Natural killer cell treated with Interleukin-12 subunit alpha and Interleukin-12 subunit beta and Interleukin-15 and Interleukin-18, amount 100 ng/mL, for 72 hours (primary cell): ENCODE results near the gene ZNF358. TPM values are rescaled to one million over a fixed set of nuclear protein-coding genes. Genes with fewer than 3 reads are reported as not detected.

Experiments
- ATAC-seq, 2 donors: fragments of 150-1000 bp; cut with Tn5 transposase in 1 of 2; sonication (Bioruptor Pico), chemical (Tn5 transposase) in 1 of 2; 2 replicates each; pipeline ENCODE4 v1.10.0; 2021
- DNase-seq: peaks from one replicate; pipeline ENCODE4 v3.0.0; 2022; ENCODE audit warnings: low spot score
- H3K27ac Mint-ChIP-seq, 2 donors: 1 replicate in 1 of 2; 2 replicates in 1 of 2; pipeline ENCODE4 v1.8.0; 2022; ENCODE audit warnings: mixed read lengths in 2 of 2, mild to moderate bottlenecking in 1 of 2, moderate library complexity in 1 of 2
- H3K27me3 Mint-ChIP-seq, 2 donors: 1 replicate in 1 of 2; 2 replicates in 1 of 2; pipeline ENCODE4 v1.8.0; 2022; ENCODE audit warnings: mixed read lengths in 2 of 2
- H3K36me3 Mint-ChIP-seq: one replicate; pipeline ENCODE4 v1.8.0; 2022; ENCODE audit warnings: mixed read lengths
- H3K4me1 Mint-ChIP-seq, 2 donors: 1 replicate in 1 of 2; 2 replicates in 1 of 2; pipeline ENCODE4 v1.8.0; 2022; ENCODE audit warnings: low read depth in 2 of 2, mixed read lengths in 2 of 2, mild to moderate bottlenecking in 1 of 2
- H3K4me3 Mint-ChIP-seq: one replicate; pipeline ENCODE4 v1.8.0; 2022; ENCODE audit warnings: mixed read lengths
- H3K9me3 Mint-ChIP-seq: 2 replicates; pipeline ENCODE4 v1.8.0; 2022; ENCODE audit warnings: mixed read lengths
- total RNA-seq, 2 donors: library from RNA; stranded (reverse); gene quantifications; one replicate each; pipeline ENCODE4 v1.2.3, GENCODE V29; 2022

ZNF358 gene
- total RNA-seq, 2 donors from 2014 or later = 10.2 to 15.6 TPM

DNA sequence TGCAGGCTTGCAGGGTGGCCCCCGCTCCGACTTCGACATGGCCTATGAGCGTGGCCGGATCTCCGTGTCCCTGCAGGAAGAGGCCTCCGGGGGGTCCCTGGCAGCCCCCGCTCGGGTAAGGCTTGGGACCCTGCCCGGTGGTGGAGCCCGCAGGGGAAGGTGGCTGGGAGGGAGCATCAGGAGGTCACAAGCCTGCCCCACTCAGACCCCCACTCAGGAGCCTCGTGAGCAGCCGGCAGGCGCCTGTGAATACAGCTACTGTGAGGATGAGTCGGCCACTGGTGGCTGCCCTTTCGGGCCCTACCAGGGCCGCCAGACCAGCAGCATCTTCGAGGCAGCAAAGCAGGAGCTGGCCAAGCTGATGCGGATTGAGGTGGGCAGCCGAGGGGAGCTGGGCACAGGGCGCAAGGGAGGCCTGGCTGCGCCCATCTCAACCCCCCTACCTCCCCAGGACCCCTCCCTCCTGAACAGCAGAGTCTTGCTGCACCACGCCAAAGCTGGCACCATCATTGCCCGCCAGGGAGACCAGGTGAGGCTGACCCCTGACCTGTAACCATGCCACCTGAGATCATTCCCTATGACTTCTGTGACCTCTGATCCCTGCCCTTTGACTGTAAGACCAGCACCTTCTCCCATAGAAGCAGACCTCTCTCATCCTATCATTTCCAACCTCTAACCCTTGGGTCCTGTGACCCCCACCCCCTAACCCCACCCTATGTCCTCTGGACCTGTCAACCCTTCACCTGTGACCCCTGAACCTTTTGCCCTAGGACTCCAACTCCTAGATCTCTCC is 26.8 kb downstream of the ZNF358 start:
- Mint-ChIP-seq H3K36me3 (peaks cover 30% of the 10 kb centered on the region), H3K4me3 (no peak overlapping the region)

DNA sequence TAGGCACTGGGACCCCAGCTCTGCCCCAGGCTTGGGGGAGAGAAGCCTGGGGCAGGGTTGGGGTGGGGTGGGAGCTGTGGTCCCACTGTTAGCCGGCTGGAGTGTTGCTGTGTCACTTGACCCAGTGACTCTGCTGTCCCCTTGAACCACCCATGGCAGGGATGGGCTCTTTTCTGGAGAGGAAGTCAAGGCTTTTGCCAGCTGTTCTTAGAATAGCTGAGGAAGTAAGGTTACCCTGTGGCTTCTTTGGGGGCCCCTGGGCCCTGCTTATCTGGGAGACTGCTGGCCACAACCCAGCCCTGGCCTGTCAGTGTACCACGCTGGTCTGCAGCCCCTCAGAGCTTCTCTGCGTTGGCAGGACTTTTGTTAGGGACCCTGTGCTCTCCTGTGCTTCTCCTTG is 28.7 kb downstream of the ZNF358 start:
- Mint-ChIP-seq H3K9me3 (peaks cover 3% of the 10 kb centered on the region), H3K4me1 (peaks cover 34 to 41% of the 10 kb centered on the region in 2 donors), H3K36me3 (peaks cover 26% of the 10 kb centered on the region), H3K4me3 (peak overlapping the region; percentile 66), H3K27me3 (no peaks in the 10 kb centered on the region), H3K27ac (peak overlapping the region; percentile 84 to 86)
- DNase-seq (no peak), ATAC-seq (peak; percentile 33 to 64)

More for the DNA sequence above, 26.8 kb downstream of the ZNF358 start:
- peaks cover 34 to 42% of the 10 kb centered on the region in 2 donors for H3K4me1 Mint-ChIP-seq
- ATAC-seq = no peak
- peaks cover 3% of the 10 kb centered on the region for H3K9me3 Mint-ChIP-seq
- peak overlapping the region; percentile 80 to 83 for H3K27ac Mint-ChIP-seq
- no peaks in the 10 kb centered on the region for H3K27me3 Mint-ChIP-seq
- DNase-seq = no peak

DNA sequence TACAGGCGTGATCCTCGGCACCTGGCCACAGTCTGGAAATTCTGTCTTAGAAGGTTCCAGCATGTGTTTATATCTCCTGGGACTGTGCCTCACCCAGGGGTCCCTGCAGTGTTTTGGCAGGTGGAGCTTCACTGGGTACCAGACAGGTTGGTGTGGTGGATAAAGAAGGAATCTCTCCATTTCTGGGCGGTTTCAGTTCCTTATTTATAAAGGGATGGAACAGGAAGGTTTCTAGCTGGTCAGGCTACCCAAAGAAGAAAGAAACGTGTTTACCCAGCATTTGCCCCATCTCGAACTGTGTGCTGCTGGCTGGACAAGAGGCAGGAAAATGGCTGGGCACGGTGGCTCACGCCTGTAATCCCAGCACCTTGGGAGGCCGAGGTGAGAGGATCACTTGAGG is 29.4 kb downstream of the ZNF358 start:
- Mint-ChIP-seq H3K27me3 (no peaks in the 10 kb centered on the region), H3K4me3 (peak overlapping the region; percentile 66), H3K36me3 (peaks cover 26% of the 10 kb centered on the region), H3K4me1 (peaks cover 31 to 38% of the 10 kb centered on the region in 2 donors), H3K27ac (peak overlapping the region; percentile 84 to 86), H3K9me3 (peaks cover 3% of the 10 kb centered on the region)
- ATAC-seq = no peak
- no peak for DNase-seq

DNA sequence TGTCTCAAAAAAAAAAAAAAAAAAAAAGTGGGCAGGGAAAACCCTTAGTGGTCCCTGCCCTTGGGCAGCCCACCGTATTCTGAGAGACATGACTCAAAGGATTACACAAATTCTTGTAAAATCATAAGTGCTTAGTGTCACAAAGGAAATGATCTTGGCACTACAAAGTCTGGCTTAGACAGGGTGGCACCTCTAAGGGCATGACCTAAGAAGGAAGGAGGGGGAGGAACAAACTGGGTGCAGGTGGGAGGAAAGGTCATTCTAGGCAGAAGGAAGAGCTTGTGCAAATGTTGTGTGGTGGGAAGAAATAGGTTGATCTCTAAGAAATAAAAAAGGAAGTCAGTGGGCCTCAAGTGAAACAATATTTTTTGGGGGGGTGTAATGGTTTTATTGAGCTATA is 30.0 kb downstream of the ZNF358 start:
- ATAC-seq (peak; percentile 75 to 85), DNase-seq (no peak)
- peaks cover 3% of the 10 kb centered on the region for H3K9me3 Mint-ChIP-seq
- H3K4me1 Mint-ChIP-seq = peaks cover 29 to 36% of the 10 kb centered on the region in 2 donors
- no peaks in the 10 kb centered on the region for H3K27me3 Mint-ChIP-seq
- H3K36me3 Mint-ChIP-seq = peaks cover 26% of the 10 kb centered on the region
- peak overlapping the region; percentile 81 for H3K4me3 Mint-ChIP-seq
- H3K27ac Mint-ChIP-seq = peak overlapping the region; percentile 84 to 86

DNA sequence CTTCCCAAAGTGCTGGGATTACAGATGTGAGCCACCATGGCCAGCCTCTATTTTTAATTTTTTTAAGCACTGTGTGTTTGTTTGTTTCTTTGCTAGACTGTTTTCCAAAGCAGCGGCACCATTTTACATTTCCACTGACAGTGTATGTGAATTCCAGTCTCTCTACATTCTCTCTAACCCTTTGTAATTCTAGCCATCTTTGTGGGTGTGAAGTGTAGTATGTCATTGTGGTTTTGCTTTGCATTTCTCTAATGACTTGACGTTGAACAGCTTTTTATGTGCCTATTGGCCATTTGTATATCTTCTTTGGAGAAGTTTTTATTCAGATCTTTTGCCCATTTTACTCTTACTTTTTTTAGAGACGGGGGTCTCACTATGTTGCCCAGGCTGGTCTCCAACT is 31.3 kb downstream of the ZNF358 start:
- no peak for DNase-seq
- Mint-ChIP-seq H3K4me3 (peak overlapping the region; percentile 78), H3K36me3 (peaks cover 23% of the 10 kb centered on the region), H3K27me3 (no peaks in the 10 kb centered on the region), H3K27ac (peak overlapping the region; percentile 93), H3K9me3 (peaks cover 3% of the 10 kb centered on the region), H3K4me1 (peaks cover 27 to 36% of the 10 kb centered on the region in 2 donors)
- peak; percentile 69 to 70 for ATAC-seq

DNA sequence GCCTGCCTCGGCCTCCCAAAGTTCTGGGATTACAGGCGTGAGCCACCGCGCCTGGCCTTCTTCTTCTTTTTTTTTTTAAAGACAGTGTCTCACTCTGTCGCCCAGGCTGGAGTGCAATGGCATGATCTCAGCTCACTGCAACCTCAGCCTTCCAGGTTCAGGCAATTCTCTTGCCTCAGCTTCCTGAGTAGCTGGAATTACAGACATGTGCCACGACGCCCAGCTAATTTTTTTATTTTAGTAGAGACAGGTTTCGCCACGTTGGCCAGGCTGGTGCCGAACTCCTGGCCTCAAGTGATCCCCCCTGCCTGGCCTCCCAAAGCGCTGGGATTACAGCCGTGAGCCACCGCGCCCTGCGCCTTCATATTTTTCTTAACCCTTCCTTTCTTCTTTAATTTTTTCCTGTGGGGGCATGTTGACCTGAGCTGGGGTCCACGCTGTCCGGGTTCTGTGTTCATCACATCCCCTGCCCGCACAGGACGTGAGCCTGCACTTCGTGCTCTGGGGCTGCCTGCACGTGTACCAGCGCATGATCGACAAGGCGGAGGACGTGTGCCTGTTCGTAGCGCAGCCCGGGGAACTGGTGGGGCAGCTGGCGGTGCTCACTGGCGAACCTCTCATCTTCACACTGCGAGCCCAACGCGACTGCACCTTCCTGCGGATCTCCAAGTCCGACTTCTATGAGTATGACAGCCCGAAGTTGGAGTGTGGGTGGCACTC is 33.7 kb downstream of the ZNF358 start:
- Mint-ChIP-seq H3K27ac (peak overlapping the region in 1 of 2 donors; percentile 52), H3K4me3 (no peak overlapping the region), H3K4me1 (peaks cover 20 to 31% of the 10 kb centered on the region in 2 donors), H3K9me3 (peaks cover 3% of the 10 kb centered on the region), H3K36me3 (peaks cover 20% of the 10 kb centered on the region), H3K27me3 (no peaks in the 10 kb centered on the region)
- DNase-seq (no peak), ATAC-seq (no peak)

DNA sequence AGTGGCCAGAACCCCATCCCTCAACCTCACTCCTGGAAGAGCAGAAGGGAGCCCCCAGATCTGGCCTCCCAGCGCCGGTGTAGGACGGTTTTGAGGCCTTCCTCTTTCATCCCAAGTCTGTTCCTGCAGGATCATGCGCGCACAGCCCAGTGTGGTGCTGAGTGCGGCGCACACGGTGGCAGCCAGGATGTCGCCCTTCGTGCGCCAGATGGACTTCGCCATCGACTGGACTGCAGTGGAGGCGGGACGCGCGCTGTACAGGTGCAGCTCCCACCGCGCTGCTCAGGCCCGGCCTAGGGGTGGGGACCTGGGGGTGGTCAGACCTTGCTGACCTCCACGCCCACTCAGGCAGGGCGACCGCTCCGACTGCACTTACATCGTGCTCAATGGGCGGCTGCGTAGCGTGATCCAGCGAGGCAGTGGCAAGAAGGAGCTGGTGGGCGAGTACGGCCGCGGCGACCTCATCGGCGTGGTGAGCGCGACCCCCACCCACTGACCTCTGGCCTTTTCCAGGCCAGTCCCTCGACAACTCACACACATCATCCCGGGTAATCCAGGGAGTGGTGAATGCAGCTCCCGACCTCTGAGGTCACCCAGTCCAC is 34.4 kb downstream of the ZNF358 start:
- Mint-ChIP-seq H3K36me3 (peaks cover 20% of the 10 kb centered on the region), H3K27ac (no peak overlapping the region), H3K27me3 (no peaks in the 10 kb centered on the region), H3K9me3 (peaks cover 3% of the 10 kb centered on the region), H3K4me1 (peaks cover 20 to 26% of the 10 kb centered on the region in 2 donors), H3K4me3 (no peak overlapping the region)
- no peak for DNase-seq
- ATAC-seq = no peak

DNA sequence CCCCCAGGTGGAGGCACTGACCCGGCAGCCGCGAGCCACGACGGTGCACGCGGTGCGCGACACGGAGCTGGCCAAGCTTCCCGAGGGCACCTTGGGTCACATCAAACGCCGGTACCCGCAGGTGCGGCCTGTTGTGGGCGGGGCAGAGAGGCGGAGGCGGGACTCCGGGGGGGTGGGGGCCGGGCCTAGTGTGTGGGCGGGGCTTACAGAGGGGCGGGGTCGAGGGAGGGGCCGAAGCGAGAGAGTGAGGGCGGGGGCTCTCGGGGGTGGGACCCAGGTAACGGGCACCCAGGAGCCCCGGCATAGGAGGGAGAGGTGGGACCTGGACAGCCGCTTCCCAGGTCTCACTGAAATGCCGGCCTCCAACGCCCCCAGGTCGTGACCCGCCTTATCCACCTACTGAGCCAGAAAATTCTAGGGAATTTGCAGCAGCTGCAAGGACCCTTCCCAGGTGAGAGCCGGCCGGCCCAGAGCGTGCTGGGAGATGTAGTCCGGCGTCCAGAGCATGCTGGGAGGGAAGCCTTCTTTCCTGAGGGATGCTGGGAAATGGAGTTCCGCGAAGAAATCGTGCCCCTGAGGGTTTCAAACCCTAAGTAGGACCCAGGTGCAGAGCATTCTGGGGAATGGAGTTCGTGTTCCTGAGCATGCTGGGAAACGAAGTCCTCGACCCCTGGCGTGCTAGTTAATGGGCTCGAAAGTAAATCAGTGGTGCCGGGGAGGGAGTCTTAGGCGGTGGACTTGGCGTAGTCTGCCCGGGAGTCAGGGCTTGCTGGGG is 35.3 kb downstream of the ZNF358 start:
- no peak overlapping the region for H3K4me3 Mint-ChIP-seq
- H3K27ac Mint-ChIP-seq = no peak overlapping the region
- peaks cover 14% of the 10 kb centered on the region for H3K36me3 Mint-ChIP-seq

DNA sequence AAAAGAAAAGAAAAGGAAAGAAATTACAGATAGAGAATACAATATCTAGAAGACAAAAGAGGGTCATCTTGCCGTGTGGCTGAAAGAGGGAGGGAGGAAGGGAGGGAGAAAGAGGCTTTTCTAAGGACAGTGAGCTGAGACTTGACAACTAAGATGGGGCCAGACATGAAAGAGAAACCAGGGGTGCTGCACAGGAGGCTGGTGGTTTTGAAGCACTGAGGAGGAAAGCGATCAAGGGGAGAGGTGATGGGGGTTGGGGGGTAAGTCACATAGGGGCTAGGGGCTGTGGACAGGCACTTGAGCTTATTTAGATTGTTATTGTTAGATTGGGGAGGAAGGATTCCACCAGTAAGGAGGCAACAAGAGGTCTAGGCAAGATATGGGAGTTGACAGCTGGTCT is 36.9 kb downstream of the ZNF358 start:
- Mint-ChIP-seq H3K4me3 (peak overlapping the region; percentile 16), H3K36me3 (peaks cover 7% of the 10 kb centered on the region)

More for the DNA sequence above, 35.3 kb downstream of the ZNF358 start:
- peaks cover 14 to 20% of the 10 kb centered on the region in 2 donors for H3K4me1 Mint-ChIP-seq
- peak in 1 of 2 donors; percentile 16 for ATAC-seq
- H3K27me3 Mint-ChIP-seq = no peaks in the 10 kb centered on the region
- DNase-seq = no peak
- H3K9me3 Mint-ChIP-seq = no peaks in the 10 kb centered on the region

DNA sequence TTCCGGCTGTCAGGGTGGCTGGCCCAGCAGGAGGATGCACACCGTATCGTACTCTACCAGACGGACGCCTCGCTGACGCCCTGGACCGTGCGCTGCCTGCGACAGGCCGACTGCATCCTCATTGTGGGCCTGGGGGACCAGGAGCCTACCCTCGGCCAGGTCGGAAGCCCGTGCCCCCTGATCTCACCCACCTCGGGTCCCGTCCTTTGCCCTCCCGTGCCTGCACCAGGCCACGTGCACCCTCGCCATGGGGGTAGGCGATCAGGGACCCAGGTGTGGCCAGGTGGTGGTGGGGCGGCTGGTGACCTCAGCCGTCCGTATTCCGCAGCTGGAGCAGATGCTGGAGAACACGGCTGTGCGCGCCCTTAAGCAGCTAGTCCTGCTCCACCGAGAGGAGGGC is 38.7 kb downstream of the ZNF358 start:
- no peaks in the 10 kb centered on the region for H3K27me3 Mint-ChIP-seq
- no peaks in the 10 kb centered on the region for H3K9me3 Mint-ChIP-seq
- no peak overlapping the region for H3K4me3 Mint-ChIP-seq
- H3K27ac Mint-ChIP-seq = no peak overlapping the region
- DNase-seq (no peak), ATAC-seq (no peak)
- peaks cover 7% of the 10 kb centered on the region for H3K36me3 Mint-ChIP-seq
- peaks cover 6 to 11% of the 10 kb centered on the region in 2 donors for H3K4me1 Mint-ChIP-seq

More for the DNA sequence above, 36.9 kb downstream of the ZNF358 start:
- DNase-seq (no peak), ATAC-seq (no peak)
- H3K27ac Mint-ChIP-seq = peak overlapping the region; percentile 0 to 28
- H3K4me1 Mint-ChIP-seq = peaks cover 6 to 14% of the 10 kb centered on the region in 2 donors
- no peaks in the 10 kb centered on the region for H3K27me3 Mint-ChIP-seq
- H3K9me3 Mint-ChIP-seq = no peaks in the 10 kb centered on the region

DNA sequence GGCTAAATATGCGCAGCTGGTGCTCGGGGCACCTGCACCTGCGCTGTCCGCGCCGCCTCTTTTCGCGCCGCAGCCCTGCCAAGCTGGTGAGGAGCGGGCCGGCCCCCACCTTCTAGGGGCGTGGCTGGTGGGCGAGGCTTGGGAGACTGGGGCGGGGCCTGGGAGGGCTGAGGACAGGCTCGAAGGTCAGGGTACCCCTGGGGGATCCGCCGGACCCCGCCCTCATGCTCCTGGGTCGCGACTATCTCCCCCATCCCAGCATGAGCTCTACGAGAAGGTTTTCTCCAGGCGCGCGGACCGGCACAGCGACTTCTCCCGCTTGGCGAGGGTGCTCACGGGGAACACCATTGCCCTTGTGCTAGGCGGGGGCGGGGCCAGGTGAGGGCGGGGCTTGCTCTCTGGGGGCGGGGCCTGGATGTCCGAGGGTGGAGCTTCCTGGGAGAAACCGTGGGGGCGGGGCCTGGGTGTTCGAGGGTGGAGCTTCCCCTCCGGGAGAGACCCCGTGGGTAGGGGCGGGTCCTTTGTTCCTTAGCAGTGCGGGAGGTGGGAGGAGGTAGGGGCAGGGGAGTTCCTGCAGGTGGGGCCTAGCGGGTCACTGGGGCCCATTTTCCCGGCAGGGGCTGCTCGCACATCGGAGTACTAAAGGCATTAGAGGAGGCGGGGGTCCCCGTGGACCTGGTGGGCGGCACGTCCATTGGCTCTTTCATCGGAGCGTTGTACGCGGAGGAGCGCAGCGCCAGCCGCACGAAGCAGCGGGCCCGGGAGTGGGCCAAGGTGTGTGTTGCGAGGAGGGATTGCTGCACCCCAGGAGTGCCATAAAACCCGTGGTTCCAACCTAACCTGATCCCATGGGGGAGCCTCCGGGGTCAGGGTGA is 39.3 kb downstream of the ZNF358 start:
- H3K27ac Mint-ChIP-seq = no peak overlapping the region
- peaks cover 9% of the 10 kb centered on the region for H3K36me3 Mint-ChIP-seq
- peaks cover 6 to 12% of the 10 kb centered on the region in 2 donors for H3K4me1 Mint-ChIP-seq
- DNase-seq (no peak), ATAC-seq (peak in 1 of 2 donors; percentile 46)
- no peak overlapping the region for H3K4me3 Mint-ChIP-seq
- H3K27me3 Mint-ChIP-seq = no peaks in the 10 kb centered on the region
- H3K9me3 Mint-ChIP-seq = no peaks in the 10 kb centered on the region

DNA sequence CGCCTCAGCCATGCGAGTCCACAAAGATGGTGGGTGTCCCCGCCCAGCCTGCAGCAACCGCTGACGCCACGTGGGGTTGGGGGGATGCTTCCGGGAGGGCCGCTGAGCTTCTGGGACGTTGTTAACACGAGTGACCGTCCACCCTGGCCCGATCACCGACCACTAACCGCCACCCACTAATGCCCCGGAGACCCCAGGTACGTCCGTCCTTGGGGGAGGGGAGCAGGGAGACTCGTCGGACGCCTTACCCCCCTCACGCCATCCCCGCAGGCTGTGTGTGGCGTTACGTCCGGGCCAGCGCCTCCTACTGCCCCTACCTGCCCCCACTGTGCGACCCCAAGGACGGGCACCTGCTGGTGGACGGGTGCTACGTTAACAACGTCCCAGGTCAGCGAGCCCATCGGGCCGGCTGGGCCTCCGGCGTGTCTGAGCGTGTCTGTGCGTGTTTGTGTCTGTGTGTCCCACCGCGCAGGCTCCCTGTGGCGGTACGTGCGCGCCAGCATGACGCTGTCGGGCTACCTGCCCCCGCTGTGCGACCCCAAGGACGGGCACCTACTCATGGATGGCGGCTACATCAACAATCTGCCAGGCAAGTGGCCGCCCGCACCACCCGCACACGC is 40.9 kb downstream of the ZNF358 start:
- H3K27me3 Mint-ChIP-seq = no peaks in the 10 kb centered on the region
- no peak for ATAC-seq
- DNase-seq = no peak
- peaks cover 11% of the 10 kb centered on the region for H3K36me3 Mint-ChIP-seq
- H3K4me1 Mint-ChIP-seq = peaks cover 6 to 12% of the 10 kb centered on the region in 2 donors
- no peak overlapping the region for H3K27ac Mint-ChIP-seq
- H3K4me3 Mint-ChIP-seq = no peak overlapping the region
- no peaks in the 10 kb centered on the region for H3K9me3 Mint-ChIP-seq
